Hepatocyte (in vitro differentiated cells): Measurements from ENCODE around the gene PDE7B.

Experiments used
- EZH2 ChIP-seq: fragments of 200-600 bp; sonication (generic); IDR thresholded peaks from 2 replicates; pipeline ENCODE4 v1.6.1; 2016; ENCODE audit warnings: antibody characterized with exemption, mild to moderate bottlenecking, borderline replicate concordance
- TF ChIP-seq, protein P1 (sequence below): fragments of 200-600 bp; sonication (generic); IDR thresholded peaks from 2 replicates; pipeline ENCODE4 v1.5.1; 2016; ENCODE audit warnings: antibody characterized with exemption, mild to moderate bottlenecking; ENCODE audit not compliant: poor library complexity

GRCh38 chr6:135875446-135875845 lies 23.9 kb downstream of the PDE7B start:
- TF ChIP-seq, protein P1, sequence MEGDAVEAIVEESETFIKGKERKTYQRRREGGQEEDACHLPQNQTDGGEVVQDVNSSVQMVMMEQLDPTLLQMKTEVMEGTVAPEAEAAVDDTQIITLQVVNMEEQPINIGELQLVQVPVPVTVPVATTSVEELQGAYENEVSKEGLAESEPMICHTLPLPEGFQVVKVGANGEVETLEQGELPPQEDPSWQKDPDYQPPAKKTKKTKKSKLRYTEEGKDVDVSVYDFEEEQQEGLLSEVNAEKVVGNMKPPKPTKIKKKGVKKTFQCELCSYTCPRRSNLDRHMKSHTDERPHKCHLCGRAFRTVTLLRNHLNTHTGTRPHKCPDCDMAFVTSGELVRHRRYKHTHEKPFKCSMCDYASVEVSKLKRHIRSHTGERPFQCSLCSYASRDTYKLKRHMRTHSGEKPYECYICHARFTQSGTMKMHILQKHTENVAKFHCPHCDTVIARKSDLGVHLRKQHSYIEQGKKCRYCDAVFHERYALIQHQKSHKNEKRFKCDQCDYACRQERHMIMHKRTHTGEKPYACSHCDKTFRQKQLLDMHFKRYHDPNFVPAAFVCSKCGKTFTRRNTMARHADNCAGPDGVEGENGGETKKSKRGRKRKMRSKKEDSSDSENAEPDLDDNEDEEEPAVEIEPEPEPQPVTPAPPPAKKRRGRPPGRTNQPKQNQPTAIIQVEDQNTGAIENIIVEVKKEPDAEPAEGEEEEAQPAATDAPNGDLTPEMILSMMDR, result no peak
- TF ChIP-seq EZH2, result no peak
